Suprapubic skin (tissue), 4 donors: ENCODE results near the gene ROBO1. TPM values are rescaled to one million over a fixed set of nuclear protein-coding genes. Genes with fewer than 3 reads are reported as not detected.
A peak's percentile ranks its signal among the peaks of the same experiment; 100 is the strongest.

Experiments used
- DNase-seq, 2 donors: peaks; one replicate each; pipeline ENCODE4 v3.0.0-alpha.2; 2019; ENCODE audit warnings: low spot score in 2 of 2
- H3K27ac ChIP-seq: fragments of 200-600 bp; sonication (generic); one replicate; pipeline ENCODE4 v1.5.1; 2019
- H3K27me3 ChIP-seq: fragments of 200-600 bp; sonication (generic); one replicate; pipeline ENCODE4 v1.5.1; 2019
- H3K36me3 ChIP-seq: fragments of 200-600 bp; sonication (generic); one replicate; pipeline ENCODE4 v1.5.1; 2019
- H3K4me1 ChIP-seq: fragments of 200-600 bp; sonication (generic); one replicate; pipeline ENCODE4 v1.5.1; 2019
- H3K4me3 ChIP-seq: fragments of 200-600 bp; sonication (generic); one replicate; pipeline ENCODE4 v1.5.1; 2019; ENCODE audit warnings: mild to moderate bottlenecking
- H3K9me3 ChIP-seq: fragments of 200-600 bp; sonication (generic); one replicate; pipeline ENCODE4 v1.5.1; 2019
- EP300 ChIP-seq: sonication (generic); formaldehyde crosslinking; IDR thresholded peaks from one replicate; pipeline ENCODE4 v1.6.1; 2017; ENCODE audit warnings: antibody characterized with exemption
- POLR2A ChIP-seq, 2 donors: fragments of 450-650 bp; IDR thresholded peaks; one replicate each; pipeline ENCODE4 v1.6.1; 2017; ENCODE audit warnings: antibody characterized with exemption in 2 of 2, mild to moderate bottlenecking in 2 of 2, moderate library complexity in 2 of 2
- POLR2AphosphoS5 ChIP-seq, 3 donors: sonication (generic); formaldehyde crosslinking; IDR thresholded peaks; one replicate each; pipeline ENCODE4 v1.6.1; 2017; ENCODE audit warnings: antibody characterized with exemption in 3 of 3
- WGBS: methylation state at CpG from one replicate; pipeline ENCODE4 v1.1.5; 2018; 5-methylcytosine and 5-hydroxymethylcytosine counted together
- total RNA-seq, 4 donors: library from RNA; depleted of rRNA; stranded (reverse); fragments of >200 nt; gene quantifications; one replicate each; pipeline ENCODE4 v1.1.0, GENCODE V29; 2016
- TF ChIP-seq, protein P1 (sequence below), 2 donors: fragments of 200-600 bp in 1 of 2; fragments of 450-650 bp in 1 of 2; sonication (generic) in 1 of 2; IDR thresholded peaks; one replicate each; pipeline ENCODE4 v1.5.1; 2016 to 2019; ENCODE audit warnings: antibody characterized with exemption in 2 of 2, mild to moderate bottlenecking in 1 of 2, moderate library complexity in 1 of 2

The ROBO1 gene
- total RNA-seq, 4 donors from 2014 or later, result 67.7 to 80.3 (median 71.3) TPM

DNA sequence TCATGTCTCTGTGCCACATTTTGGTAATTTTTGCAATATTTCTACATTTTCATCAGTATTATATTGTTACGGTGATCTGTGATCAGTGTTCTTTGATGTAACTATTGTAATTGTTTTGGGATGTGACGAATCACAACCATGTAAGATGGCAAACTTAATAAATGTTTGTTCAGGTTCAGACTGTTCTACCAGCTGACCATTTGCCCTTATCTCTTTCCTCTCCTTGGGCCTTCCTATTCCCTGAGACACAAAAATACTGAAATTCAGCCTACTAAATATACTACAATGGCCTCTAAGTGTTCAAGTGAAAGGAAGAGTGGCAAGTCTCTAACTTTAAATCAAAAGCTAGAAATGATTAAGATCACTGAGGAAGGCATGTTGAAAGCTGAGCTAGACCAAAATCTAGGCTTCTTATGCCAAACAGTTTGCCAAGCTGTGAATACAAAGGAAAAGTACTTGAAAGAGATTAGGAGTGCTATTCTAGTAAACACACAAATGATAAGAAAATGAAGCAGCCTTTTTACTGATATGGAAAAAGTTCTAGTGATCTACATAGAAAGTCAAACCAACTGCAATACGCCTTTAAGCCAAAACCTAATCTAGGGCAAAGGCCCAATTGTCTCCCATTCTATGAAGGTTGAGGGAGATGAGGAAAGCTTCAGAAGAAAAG is 952.8 kb downstream of the ROBO1 start:
- 94% methylated on average over 3 of the region's 3 CpGs for WGBS
- no peak for DNase-seq
- Histone ChIP-seq H3K4me1 (no peaks in the 10 kb centered on the region), H3K9me3 (no peaks in the 10 kb centered on the region), H3K27ac (no peak overlapping the region), H3K27me3 (no peaks in the 10 kb centered on the region), H3K36me3 (no peaks in the 10 kb centered on the region), H3K4me3 (no peak overlapping the region)
- TF ChIP-seq POLR2A (IDR thresholded peaks at IDR 0.05) (no peak), EP300 (no peak), POLR2AphosphoS5 (IDR thresholded peaks at IDR 0.05) (no peak)
- TF ChIP-seq, protein P1, sequence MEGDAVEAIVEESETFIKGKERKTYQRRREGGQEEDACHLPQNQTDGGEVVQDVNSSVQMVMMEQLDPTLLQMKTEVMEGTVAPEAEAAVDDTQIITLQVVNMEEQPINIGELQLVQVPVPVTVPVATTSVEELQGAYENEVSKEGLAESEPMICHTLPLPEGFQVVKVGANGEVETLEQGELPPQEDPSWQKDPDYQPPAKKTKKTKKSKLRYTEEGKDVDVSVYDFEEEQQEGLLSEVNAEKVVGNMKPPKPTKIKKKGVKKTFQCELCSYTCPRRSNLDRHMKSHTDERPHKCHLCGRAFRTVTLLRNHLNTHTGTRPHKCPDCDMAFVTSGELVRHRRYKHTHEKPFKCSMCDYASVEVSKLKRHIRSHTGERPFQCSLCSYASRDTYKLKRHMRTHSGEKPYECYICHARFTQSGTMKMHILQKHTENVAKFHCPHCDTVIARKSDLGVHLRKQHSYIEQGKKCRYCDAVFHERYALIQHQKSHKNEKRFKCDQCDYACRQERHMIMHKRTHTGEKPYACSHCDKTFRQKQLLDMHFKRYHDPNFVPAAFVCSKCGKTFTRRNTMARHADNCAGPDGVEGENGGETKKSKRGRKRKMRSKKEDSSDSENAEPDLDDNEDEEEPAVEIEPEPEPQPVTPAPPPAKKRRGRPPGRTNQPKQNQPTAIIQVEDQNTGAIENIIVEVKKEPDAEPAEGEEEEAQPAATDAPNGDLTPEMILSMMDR (IDR thresholded peaks at IDR 0.05), result no peak

DNA sequence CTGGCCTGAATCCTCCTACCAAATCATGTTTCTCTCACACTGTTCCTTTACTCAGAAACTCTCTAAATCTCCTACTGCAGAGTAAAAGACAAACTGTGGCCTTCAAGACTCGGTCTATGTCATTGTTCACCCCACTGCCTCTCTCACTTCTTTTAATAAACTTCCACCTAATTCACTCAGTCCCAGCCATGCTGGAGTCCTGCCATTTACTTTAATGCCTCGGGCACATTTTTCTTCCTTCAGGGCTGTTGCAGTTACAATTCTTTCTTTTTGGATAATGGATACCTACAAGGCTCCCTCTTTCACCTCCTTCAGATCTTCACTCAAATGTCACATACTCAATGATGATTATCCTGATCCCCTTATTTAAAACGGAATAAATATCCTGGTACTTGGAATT is 955.6 kb downstream of the ROBO1 start:
- no peak overlapping the region for H3K4me3 ChIP-seq
- H3K36me3 ChIP-seq, result no peaks in the 10 kb centered on the region
- WGBS, result 79% methylated on average over 3 of the region's 3 CpGs
- H3K27me3 ChIP-seq, result no peaks in the 10 kb centered on the region
- H3K9me3 ChIP-seq, result no peaks in the 10 kb centered on the region
- H3K4me1 ChIP-seq, result no peaks in the 10 kb centered on the region
- no peak overlapping the region for H3K27ac ChIP-seq
- no peak for DNase-seq
- no peak for TF ChIP-seq EP300
- TF ChIP-seq POLR2AphosphoS5 (IDR thresholded peaks at IDR 0.05), result no peak
- TF ChIP-seq, protein P1 (IDR thresholded peaks at IDR 0.05), result no peak
- no peak for TF ChIP-seq POLR2A (IDR thresholded peaks at IDR 0.05)

DNA sequence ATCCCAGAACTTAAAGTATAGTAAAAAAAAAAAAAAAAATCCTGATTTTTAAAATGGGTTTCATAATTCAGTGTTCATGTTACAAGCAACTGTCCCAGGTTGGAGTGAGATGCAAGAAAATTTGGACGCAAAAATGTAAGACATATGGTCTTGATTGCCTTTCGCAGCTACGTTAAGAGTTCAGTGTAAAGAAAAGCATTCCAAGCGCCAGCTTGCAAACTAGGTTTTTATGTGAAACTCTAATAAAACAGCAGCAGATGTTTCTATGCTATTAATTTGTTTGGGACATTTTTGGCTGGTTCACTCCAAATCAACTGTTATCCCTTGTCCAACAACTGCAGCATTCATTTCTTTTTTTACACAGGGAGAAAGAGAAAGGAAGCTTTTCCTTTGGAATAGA is 957.8 kb downstream of the ROBO1 start:
- Histone ChIP-seq H3K27me3 (no peaks in the 10 kb centered on the region), H3K27ac (no peak overlapping the region), H3K4me3 (no peak overlapping the region), H3K36me3 (no peaks in the 10 kb centered on the region), H3K4me1 (peaks cover 8% of the 10 kb centered on the region), H3K9me3 (no peaks in the 10 kb centered on the region)
- TF ChIP-seq POLR2AphosphoS5 (IDR thresholded peaks at IDR 0.05), result no peak
- TF ChIP-seq, protein P1 (IDR thresholded peaks at IDR 0.05), result no peak
- no peak for TF ChIP-seq EP300
- TF ChIP-seq POLR2A (IDR thresholded peaks at IDR 0.05), result no peak
- 61% methylated on average over 4 of the region's 4 CpGs for WGBS
- DNase-seq, result no peak

DNA sequence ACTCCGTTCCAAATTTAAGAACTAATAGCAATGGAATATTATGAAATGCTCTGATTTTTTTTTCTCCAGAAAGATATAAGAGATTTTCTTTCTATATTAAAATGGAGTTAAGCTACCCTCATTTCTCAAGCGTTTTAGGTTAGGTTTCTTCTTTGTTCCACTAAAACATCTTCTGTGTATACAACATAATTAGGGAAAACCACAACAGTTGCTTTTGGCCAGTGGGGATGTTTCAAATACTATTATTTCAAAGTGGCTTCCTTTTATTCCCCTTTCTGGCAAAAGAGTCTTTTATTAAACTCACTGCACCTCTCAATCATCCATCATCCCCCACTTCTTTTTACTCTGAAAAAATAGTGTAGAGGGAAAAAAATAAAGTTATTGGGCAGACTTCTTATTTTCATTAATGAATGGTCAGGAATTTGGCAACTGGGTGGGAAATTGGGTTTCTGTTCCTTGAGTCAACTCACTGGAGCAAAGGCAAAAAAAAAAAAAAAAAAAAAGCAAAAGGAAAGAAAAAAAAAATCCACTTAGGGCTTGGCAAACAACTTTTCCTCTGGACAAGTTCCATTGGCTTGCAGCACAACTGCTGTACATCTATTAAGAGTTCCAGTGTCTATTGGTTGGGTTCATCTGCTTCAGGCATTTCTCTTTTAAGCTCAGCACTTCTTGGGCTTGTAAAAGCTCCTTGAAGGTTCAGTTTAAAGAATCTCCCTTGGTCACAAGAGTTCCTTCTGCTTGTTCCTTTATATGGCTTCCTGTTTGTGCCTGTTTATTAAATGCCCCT is 963.4 kb downstream of the ROBO1 start:
- Histone ChIP-seq H3K9me3 (no peaks in the 10 kb centered on the region), H3K4me1 (peaks cover 19% of the 10 kb centered on the region), H3K36me3 (no peaks in the 10 kb centered on the region), H3K27ac (peak overlapping the region; percentile 41), H3K4me3 (no peak overlapping the region), H3K27me3 (no peaks in the 10 kb centered on the region)
- no peak for DNase-seq
- WGBS, result 21% methylated on average over 2 of the region's 2 CpGs
- TF ChIP-seq, protein P1 (IDR thresholded peaks at IDR 0.05), result no peak
- TF ChIP-seq POLR2AphosphoS5 (IDR thresholded peaks at IDR 0.05) (no peak), EP300 (no peak), POLR2A (IDR thresholded peaks at IDR 0.05) (no peak)

DNA sequence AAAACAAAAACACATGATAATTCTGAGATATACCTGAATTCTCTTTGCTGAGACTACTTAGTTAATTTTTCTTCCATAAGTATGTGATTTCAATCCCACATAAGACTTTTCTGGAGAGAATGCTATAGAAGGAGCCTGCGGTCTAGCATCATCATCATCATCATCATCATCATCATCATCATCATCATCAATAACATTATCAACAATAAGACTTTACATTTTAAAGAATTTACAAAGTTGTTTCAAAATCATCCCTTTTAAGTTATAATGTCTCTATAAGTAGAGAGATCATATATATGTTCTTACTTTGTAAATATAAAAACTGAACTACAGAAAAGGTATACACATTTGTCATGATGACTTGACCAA is 965.3 kb downstream of the ROBO1 start:
- TF ChIP-seq POLR2A (IDR thresholded peaks at IDR 0.05) (no peak), EP300 (no peak), POLR2AphosphoS5 (IDR thresholded peaks at IDR 0.05) (no peak)
- TF ChIP-seq, protein P1 (IDR thresholded peaks at IDR 0.05), result no peak
- H3K36me3 ChIP-seq, result no peaks in the 10 kb centered on the region
- H3K9me3 ChIP-seq, result no peaks in the 10 kb centered on the region
- WGBS, result 95% methylated on average over 1 of the region's 1 CpG
- no peak overlapping the region for H3K27ac ChIP-seq
- no peak for DNase-seq
- no peak overlapping the region for H3K4me3 ChIP-seq
- no peaks in the 10 kb centered on the region for H3K27me3 ChIP-seq
- peaks cover 24% of the 10 kb centered on the region for H3K4me1 ChIP-seq
